GM20000 (cell line): ENCODE measurements around the gene MAP3K14.

ENCODE experiments used
- DNase-seq: peaks from one replicate; pipeline ENCODE4 v3.0.0; 2012; ENCODE audit warnings: low spot score
- TF ChIP-seq, protein P1 (sequence below): IDR thresholded peaks from 2 replicates; pipeline ENCODE4 v1.5.1; 2012; ENCODE audit warnings: mild to moderate bottlenecking, control low read depth; ENCODE audit errors: extremely low read depth, missing control alignments

Gene MAP3K14

DNA sequence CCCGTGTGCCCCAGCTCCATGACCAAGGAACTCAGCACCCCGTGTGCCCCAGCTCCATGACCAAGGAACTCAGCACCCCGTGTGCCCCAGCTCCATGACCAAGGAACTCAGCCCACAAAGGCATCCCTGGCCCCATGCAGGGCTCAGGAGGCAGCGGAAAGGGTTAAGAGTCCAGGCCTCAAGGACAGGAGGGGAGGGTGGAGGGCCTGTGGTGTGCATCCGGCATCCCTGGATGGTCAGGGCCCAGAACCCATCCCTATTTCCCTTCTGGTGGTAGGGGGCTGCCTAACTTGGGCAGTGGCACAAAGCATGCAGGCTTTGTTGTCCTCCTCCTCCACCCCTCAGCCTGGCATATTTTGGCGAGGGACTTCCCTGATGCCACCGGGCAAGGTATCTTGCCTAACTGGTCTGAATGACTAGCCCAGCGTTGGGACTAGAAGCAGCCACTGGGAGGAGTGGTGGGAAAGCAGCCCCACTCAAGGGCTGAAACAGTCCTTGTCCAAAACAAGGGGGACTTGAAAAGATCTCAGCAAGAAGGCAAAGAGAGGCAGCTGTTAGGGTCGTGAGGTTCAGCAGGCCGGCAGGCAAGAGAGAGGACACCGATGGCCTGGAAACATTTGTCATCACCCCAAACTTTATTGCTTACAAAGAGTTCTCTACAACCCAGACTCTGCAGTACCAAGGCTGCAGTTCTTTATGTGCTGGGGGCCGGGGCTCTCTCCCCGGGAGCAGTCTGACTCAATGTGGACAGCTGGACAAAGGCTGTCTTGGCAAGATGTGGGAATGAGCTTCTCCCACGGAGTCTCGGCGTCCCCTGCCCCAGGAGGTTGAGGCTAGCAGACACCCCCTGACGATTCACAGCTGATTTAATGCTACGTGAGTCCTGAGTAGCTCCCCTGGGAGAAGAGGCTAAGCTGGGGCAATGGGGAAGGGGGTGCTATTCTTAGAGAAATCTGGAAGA, 54.0 kb downstream of the MAP3K14 start:
- DNase-seq = no peak
- TF ChIP-seq, protein P1, sequence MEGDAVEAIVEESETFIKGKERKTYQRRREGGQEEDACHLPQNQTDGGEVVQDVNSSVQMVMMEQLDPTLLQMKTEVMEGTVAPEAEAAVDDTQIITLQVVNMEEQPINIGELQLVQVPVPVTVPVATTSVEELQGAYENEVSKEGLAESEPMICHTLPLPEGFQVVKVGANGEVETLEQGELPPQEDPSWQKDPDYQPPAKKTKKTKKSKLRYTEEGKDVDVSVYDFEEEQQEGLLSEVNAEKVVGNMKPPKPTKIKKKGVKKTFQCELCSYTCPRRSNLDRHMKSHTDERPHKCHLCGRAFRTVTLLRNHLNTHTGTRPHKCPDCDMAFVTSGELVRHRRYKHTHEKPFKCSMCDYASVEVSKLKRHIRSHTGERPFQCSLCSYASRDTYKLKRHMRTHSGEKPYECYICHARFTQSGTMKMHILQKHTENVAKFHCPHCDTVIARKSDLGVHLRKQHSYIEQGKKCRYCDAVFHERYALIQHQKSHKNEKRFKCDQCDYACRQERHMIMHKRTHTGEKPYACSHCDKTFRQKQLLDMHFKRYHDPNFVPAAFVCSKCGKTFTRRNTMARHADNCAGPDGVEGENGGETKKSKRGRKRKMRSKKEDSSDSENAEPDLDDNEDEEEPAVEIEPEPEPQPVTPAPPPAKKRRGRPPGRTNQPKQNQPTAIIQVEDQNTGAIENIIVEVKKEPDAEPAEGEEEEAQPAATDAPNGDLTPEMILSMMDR = no peak

GRCh38 chr17:45261577-45262515, 55.0 kb downstream of the MAP3K14 start, which contains the start of gene SPATA32:
SPATA32 (minus strand) TSS chr17:45262094; CDS start chr17:45262016, 78 bp downstream.
- TF ChIP-seq, protein P1 = no peak

DNA sequence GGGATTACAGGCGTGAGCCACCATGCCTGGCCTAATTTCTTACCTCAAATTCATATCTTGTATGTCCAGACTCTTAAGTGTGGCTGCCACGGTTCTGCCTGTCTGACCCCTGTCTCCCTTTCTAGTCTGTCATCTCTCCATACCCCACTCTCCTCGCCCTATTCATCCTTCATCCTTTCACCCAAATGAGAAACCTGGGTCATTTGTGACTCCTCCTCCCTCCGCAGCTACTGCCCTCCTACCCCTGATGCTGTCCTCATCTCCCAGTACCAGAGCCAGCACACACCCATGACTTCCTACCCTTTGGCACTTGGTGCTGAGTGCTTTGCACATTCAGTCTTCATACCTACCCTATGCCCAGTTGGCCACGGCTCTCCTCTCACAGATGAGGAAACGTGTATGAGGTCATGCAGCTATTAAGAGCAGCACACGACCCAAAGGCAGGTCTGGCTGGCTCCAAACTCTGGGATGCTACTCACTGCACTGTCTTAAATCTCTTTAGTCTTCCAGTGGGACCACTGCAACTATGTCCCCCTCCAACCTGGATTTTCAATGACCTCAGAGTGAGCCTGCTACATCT, 56.5 kb downstream of the MAP3K14 start:
- no peak for DNase-seq
- TF ChIP-seq, protein P1 = no peak

More at GRCh38 chr17:45261577-45262515, 55.0 kb downstream of the MAP3K14 start, which contains the start of gene SPATA32:
- DNase-seq = peak; percentile 82

DNA sequence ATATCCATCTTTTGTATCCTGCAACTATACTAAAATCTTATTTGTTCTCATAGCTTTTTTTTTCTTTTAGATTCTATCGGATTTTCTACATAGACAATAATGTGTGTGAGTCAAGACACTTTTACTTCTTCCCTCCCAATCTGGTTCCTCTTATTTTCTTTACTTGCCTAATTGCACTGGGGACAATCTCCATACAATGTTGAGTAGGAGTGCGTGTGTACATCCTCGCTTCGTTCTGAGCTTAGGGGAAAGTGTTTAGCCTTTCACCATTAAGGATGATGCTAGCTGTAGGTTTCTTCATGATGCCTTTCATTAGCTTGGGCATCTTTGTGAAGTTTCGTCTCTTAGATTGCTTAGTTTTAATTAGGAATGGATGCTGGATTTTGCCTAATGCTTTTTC, 57.8 kb downstream of the MAP3K14 start:
- DNase-seq = no peak
- TF ChIP-seq, protein P1 = no peak

GRCh38 chr17:45257115-45257514, 59.7 kb downstream of the MAP3K14 start:
- TF ChIP-seq, protein P1 = no peak
- no peak for DNase-seq

- TF ChIP-seq, protein P1 = no peak
- DNase-seq = no peak
These were observed 60.5 kb downstream of the MAP3K14 start for GRCh38 chr17:45256114-45256966.
